Astrocyte (in vitro differentiated cells and primary cell): ENCODE measurements around the gene SLC25A26. TPM values are rescaled to one million over a fixed set of nuclear protein-coding genes. Genes with fewer than 3 reads are reported as not detected.

ENCODE experiments used
- DNase-seq: peaks from one replicate; pipeline ENCODE4 v3.0.0-alpha.2; 2010; ENCODE audit warnings: low read depth
- FAIRE-seq: peaks from 2 replicates; lab custom pipeline; 2011; peaks lifted over from hg19 to GRCh38; lab: Jason Lieb, UNC
- H2AFZ ChIP-seq: 2 replicates; pipeline ENCODE4 v1.6.0; 2012; ENCODE audit warnings: low read depth, low read length, inconsistent platforms
- H3K27ac ChIP-seq: 2 replicates; pipeline ENCODE4 v1.5.1; 2011; ENCODE audit warnings: low read depth, low read length, inconsistent platforms
- H3K27me3 ChIP-seq: 2 replicates; pipeline ENCODE4 v1.6.0; 2011; ENCODE audit warnings: low read length, inconsistent platforms; ENCODE audit not compliant: insufficient read depth
- H3K36me3 ChIP-seq: 2 replicates; pipeline ENCODE4 v1.5.1; 2011; ENCODE audit warnings: low read length, inconsistent platforms; ENCODE audit not compliant: insufficient read depth
- H3K4me1 ChIP-seq: 2 replicates; pipeline ENCODE4 v1.5.1; 2011; ENCODE audit warnings: low read length, inconsistent platforms; ENCODE audit not compliant: insufficient read depth
- H3K4me2 ChIP-seq: 2 replicates; pipeline ENCODE4 v1.6.0; 2012; ENCODE audit warnings: low read length, inconsistent platforms
- H3K4me3 ChIP-seq: 2 replicates; pipeline ENCODE4 v1.5.1; 2011; ENCODE audit warnings: low read depth, mild to moderate bottlenecking, low read length, inconsistent platforms; ENCODE audit not compliant: insufficient read depth
- H3K79me2 ChIP-seq: 2 replicates; pipeline ENCODE4 v1.6.0; 2012; ENCODE audit warnings: mild to moderate bottlenecking, low read length, inconsistent platforms; ENCODE audit not compliant: insufficient read depth
- H3K9ac ChIP-seq: 2 replicates; pipeline ENCODE4 v1.6.0; 2012; ENCODE audit warnings: mild to moderate bottlenecking, low read length, inconsistent platforms
- H3K9me3 ChIP-seq: 2 replicates; pipeline ENCODE4 v1.5.1; 2012; ENCODE audit warnings: low read depth, mild to moderate bottlenecking, low read length, inconsistent platforms; ENCODE audit not compliant: insufficient read depth
- H4K20me1 ChIP-seq: 2 replicates; pipeline ENCODE4 v1.6.0; 2012; ENCODE audit warnings: low read length, inconsistent platforms; ENCODE audit not compliant: insufficient read depth
- H3K27ac Mint-ChIP-seq: one replicate; pipeline ENCODE4 v1.8.0; 2021; ENCODE audit warnings: mild to moderate bottlenecking, mixed read lengths; ENCODE audit not compliant: unreplicated experiment
- H3K27me3 Mint-ChIP-seq: one replicate; pipeline ENCODE4 v1.8.0; 2021; ENCODE audit warnings: low read depth, mixed read lengths; ENCODE audit not compliant: unreplicated experiment
- H3K36me3 Mint-ChIP-seq: one replicate; pipeline ENCODE4 v1.8.0; 2021; ENCODE audit warnings: low read depth, mixed read lengths; ENCODE audit not compliant: unreplicated experiment
- H3K4me1 Mint-ChIP-seq: one replicate; pipeline ENCODE4 v1.8.0; 2021; ENCODE audit warnings: low read depth, mixed read lengths; ENCODE audit not compliant: unreplicated experiment
- H3K4me3 Mint-ChIP-seq: one replicate; pipeline ENCODE4 v1.8.0; 2021; ENCODE audit warnings: mild to moderate bottlenecking, moderate library complexity, mixed read lengths; ENCODE audit not compliant: unreplicated experiment
- H3K9me3 Mint-ChIP-seq: one replicate; pipeline ENCODE4 v1.8.0; 2021; ENCODE audit warnings: mild to moderate bottlenecking, mixed read lengths; ENCODE audit not compliant: unreplicated experiment
- CTCF ChIP-seq: IDR thresholded peaks from 2 replicates; pipeline ENCODE4 v1.5.1; 2011; ENCODE audit warnings: low read depth, mild to moderate bottlenecking, inconsistent platforms, low read length, moderate library complexity; ENCODE audit not compliant: insufficient read depth
- EZH2 ChIP-seq: IDR thresholded peaks from 2 replicates; pipeline ENCODE4 v1.6.1; 2012; ENCODE audit warnings: mild to moderate bottlenecking, low read length, inconsistent platforms; ENCODE audit not compliant: insufficient read depth
- total RNA-seq: library from RNA; stranded (reverse); gene quantifications from 2 replicates; pipeline ENCODE4 v1.2.1, GENCODE V29; 2021

The SLC25A26 gene
- total RNA-seq, 1 donor from 2014 or later = 17.9 TPM

- H3K27ac ChIP-seq = peak overlapping the region; percentile 63
- H3K36me3 ChIP-seq = no peaks in the 10 kb centered on the region
- H3K4me2 ChIP-seq = peak overlapping the region; percentile 22
- Mint-ChIP-seq H3K27ac (peak overlapping the region; percentile 95), H3K4me3 (no peak overlapping the region), H3K9me3 (no peaks in the 10 kb centered on the region), H3K27me3 (no peaks in the 10 kb centered on the region), H3K36me3 (peaks cover 2% of the 10 kb centered on the region), H3K4me1 (peaks cover 26% of the 10 kb centered on the region)
- H3K4me3 ChIP-seq = no peak overlapping the region
- H3K79me2 ChIP-seq = no peaks in the 10 kb centered on the region
- FAIRE-seq (no peak), DNase-seq (no peak)
- no peaks in the 10 kb centered on the region for H3K9me3 ChIP-seq
- peak overlapping the region; percentile 33 for H3K9ac ChIP-seq
- H4K20me1 ChIP-seq = no peaks in the 10 kb centered on the region
- TF ChIP-seq EZH2 (no peak), CTCF (no peak)
- no peaks in the 10 kb centered on the region for H3K27me3 ChIP-seq
- peaks cover 16% of the 10 kb centered on the region for H3K4me1 ChIP-seq
- no peak overlapping the region for H2AFZ ChIP-seq
Measured at GRCh38 chr3:66363148-66363547, 142.3 kb downstream of the SLC25A26 start.

- FAIRE-seq = no peak
- Histone ChIP-seq H2AFZ (no peak overlapping the region), H3K79me2 (no peaks in the 10 kb centered on the region), H4K20me1 (no peaks in the 10 kb centered on the region), H3K36me3 (no peaks in the 10 kb centered on the region), H3K9me3 (no peaks in the 10 kb centered on the region), H3K4me2 (no peak overlapping the region), H3K9ac (no peak overlapping the region), H3K27ac (no peak overlapping the region), H3K4me3 (no peak overlapping the region), H3K27me3 (no peaks in the 10 kb centered on the region), H3K4me1 (peaks cover 16% of the 10 kb centered on the region)
- Mint-ChIP-seq H3K36me3 (peaks cover 2% of the 10 kb centered on the region), H3K4me3 (no peak overlapping the region), H3K4me1 (peaks cover 26% of the 10 kb centered on the region), H3K27me3 (no peaks in the 10 kb centered on the region), H3K27ac (no peak overlapping the region), H3K9me3 (no peaks in the 10 kb centered on the region)
- TF ChIP-seq CTCF (no peak), EZH2 (no peak)
- no peak for DNase-seq
Measured at GRCh38 chr3:66365080-66365479, 144.3 kb downstream of the SLC25A26 start.

- FAIRE-seq (no peak), DNase-seq (no peak)
- Histone ChIP-seq H2AFZ (no peak overlapping the region), H3K27me3 (no peaks in the 10 kb centered on the region), H3K9ac (no peak overlapping the region), H3K9me3 (no peaks in the 10 kb centered on the region), H3K27ac (no peak overlapping the region), H3K36me3 (no peaks in the 10 kb centered on the region), H3K4me1 (peaks cover 16% of the 10 kb centered on the region), H3K4me3 (no peak overlapping the region), H3K79me2 (no peaks in the 10 kb centered on the region), H3K4me2 (no peak overlapping the region), H4K20me1 (no peaks in the 10 kb centered on the region)
- no peaks in the 10 kb centered on the region for H3K27me3 Mint-ChIP-seq
- TF ChIP-seq EZH2 (no peak), CTCF (no peak)
- H3K9me3 Mint-ChIP-seq = no peaks in the 10 kb centered on the region
- H3K27ac Mint-ChIP-seq = no peak overlapping the region
- H3K4me1 Mint-ChIP-seq = peaks cover 17% of the 10 kb centered on the region
- H3K4me3 Mint-ChIP-seq = no peak overlapping the region
- H3K36me3 Mint-ChIP-seq = peaks cover 8% of the 10 kb centered on the region
Measured at GRCh38 chr3:66366747-66367146, 145.9 kb downstream of the SLC25A26 start.
